Measurements from ENCODE around the gene RC3H2. TPM values are rescaled to one million over a fixed set of nuclear protein-coding genes. Genes with fewer than 3 reads are reported as not detected.
A peak's percentile ranks its signal among the peaks of the same experiment; 100 is the strongest.

The RC3H2 gene
- total RNA-seq, 4 donors from 2014 or later: 38.4 to 68.2 (median 41.9) TPM

DNA sequence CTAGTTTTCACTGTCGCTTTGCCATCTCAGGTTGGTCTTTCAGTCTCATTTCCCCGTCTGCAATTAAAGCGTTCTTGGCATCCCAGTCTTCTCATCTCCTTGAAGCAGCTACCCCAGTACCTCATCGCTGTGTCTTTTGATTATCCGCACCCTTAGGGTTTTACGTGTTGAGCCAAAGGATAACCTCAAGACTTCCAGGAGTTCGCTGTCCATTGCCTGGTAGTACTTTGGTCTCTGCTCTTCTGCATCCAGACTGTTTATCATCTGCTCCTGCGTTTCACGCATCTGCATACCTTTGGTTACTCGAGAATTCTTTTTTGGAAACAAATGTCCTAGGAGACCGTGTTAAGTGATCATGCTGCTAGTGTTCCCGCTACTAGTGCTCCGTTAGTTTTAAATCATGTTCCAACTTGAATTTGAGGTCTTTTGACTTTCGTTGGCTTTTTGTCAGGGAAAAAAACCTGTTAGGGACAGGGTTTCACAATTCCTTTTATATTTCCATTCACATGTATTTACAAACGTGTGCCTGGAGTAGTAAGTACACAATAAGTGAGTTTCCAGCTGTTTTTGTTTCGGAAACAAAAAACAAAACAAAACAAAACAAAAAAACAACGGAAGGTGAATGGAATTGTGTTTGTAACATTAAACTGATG, 36.5 kb upstream of the RC3H2 start:
- 8 to 9% methylated on average over 17 of the region's 17 CpGs for WGBS, 2 donors
- TF ChIP-seq EP300 (IDR thresholded peaks at IDR 0.05) (no peak), POLR2A (IDR thresholded peaks at IDR 0.05) (no peak)
- TF ChIP-seq, protein P1, sequence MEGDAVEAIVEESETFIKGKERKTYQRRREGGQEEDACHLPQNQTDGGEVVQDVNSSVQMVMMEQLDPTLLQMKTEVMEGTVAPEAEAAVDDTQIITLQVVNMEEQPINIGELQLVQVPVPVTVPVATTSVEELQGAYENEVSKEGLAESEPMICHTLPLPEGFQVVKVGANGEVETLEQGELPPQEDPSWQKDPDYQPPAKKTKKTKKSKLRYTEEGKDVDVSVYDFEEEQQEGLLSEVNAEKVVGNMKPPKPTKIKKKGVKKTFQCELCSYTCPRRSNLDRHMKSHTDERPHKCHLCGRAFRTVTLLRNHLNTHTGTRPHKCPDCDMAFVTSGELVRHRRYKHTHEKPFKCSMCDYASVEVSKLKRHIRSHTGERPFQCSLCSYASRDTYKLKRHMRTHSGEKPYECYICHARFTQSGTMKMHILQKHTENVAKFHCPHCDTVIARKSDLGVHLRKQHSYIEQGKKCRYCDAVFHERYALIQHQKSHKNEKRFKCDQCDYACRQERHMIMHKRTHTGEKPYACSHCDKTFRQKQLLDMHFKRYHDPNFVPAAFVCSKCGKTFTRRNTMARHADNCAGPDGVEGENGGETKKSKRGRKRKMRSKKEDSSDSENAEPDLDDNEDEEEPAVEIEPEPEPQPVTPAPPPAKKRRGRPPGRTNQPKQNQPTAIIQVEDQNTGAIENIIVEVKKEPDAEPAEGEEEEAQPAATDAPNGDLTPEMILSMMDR (IDR thresholded peaks at IDR 0.05): no peak
- Histone ChIP-seq H3K4me3 (peak overlapping the region; percentile 83 to 95 (median 94)), H3K27ac (peak overlapping the region; percentile 80 to 96 (median 93)), H3K4me1 (peaks cover 0 to 56% (median 23%) of the 10 kb centered on the region in 4 donors), H3K9me3 (no peaks in the 10 kb centered on the region), H3K36me3 (peaks cover 0 to 17% (median 0%) of the 10 kb centered on the region in 3 donors), H3K27me3 (no peaks in the 10 kb centered on the region)
- DNase-seq (ENCODE audit: low spot score in 2 of 2): no peak

DNA sequence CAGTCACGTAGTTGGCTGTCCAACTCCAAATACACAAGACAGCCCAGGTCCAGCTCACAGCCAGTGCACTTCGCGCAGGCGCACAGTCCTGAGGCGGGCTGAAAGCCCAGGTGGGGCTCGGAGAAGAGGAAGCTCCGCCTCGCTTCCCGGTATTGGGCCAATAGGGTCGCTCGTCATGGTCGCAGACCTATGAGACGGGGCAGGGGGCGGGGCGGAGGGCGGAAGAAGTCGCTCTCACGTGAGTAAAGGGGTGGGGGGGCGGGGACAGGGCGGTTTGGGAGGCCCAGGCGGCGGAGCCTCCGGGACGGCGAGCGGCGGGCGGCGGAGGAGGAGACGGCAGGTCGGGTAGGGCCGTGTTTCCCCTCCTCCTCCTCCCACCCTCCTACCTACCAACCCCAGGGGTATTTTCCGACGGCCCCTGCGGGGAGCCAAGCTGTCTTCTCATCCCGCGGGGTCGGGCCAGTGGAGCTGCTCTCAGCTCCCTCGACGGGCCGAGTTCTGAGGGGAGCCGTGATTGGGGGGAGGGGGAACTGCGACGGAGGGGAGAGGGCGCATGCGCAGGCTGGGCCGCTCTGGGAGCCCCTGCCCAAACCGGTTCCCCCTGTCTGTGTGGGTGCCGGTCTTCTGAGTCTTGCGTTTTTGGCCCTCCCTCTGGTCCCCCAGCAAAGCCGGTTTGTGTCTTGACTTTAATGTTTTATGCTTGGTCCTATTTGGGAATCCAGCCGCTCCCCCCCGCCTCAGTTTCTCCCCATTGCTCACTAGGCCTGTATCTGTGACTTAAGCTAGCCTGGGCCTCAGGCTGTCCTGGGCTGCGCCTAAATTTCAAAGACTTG, 35.8 kb upstream of the RC3H2 start, which contains the start of gene RABGAP1:
TSS of gene RABGAP1 (plus strand) at position 272 of the 833 bp plus-strand sequence. CDS start 16,040 bp downstream, outside the sequence.
- H3K9me3 ChIP-seq: no peaks in the 10 kb centered on the region
- WGBS, 2 donors: 0% methylated on average over 31 to 40 of the region's 54 CpGs
- H3K4me3 ChIP-seq: peak within 1 kb of the TSS; percentile 83 to 95 (median 94)
- peaks cover 0 to 22% (median 0%) of the 10 kb centered on the region in 3 donors for H3K36me3 ChIP-seq
- peak within 1 kb of the TSS; percentile 80 to 96 (median 93) for H3K27ac ChIP-seq
- H3K27me3 ChIP-seq: no peaks in the 10 kb centered on the region
- TF ChIP-seq EP300 (IDR thresholded peaks at IDR 0.05) (peak in 1 of 2 donors; percentile 91), POLR2A (IDR thresholded peaks at IDR 0.05) (peak; percentile 56 to 83)
- TF ChIP-seq, protein P1 (IDR thresholded peaks at IDR 0.05): peak in 1 of 5 experiments; percentile 16
- peak; percentile 98 to 99 for DNase-seq (ENCODE audit: low spot score in 2 of 2)
- H3K4me1 ChIP-seq: peaks cover 0 to 48% (median 22%) of the 10 kb centered on the region in 4 donors

DNA sequence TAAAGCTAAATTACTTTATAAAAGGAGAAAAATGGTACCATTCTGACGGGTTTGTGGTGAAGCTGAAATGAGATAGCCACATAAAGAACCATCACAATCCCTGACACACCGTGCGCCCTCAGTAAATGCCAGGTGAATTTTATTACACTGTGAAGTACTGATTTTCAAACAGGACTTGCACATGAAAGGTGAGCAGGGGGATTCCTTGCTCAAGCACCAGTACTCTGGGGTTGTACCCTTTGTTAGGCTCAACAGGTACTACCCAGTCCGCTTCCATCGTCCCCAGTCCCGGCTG, 35.2 kb upstream of the RC3H2 start:
- no peaks in the 10 kb centered on the region for H3K9me3 ChIP-seq
- H3K27me3 ChIP-seq: no peaks in the 10 kb centered on the region
- H3K27ac ChIP-seq: peak overlapping the region in 3 of 4 donors; percentile 58 to 96 (median 91)
- TF ChIP-seq POLR2A (IDR thresholded peaks at IDR 0.05) (no peak), EP300 (IDR thresholded peaks at IDR 0.05) (no peak)
- H3K36me3 ChIP-seq: peaks cover 0 to 22% (median 0%) of the 10 kb centered on the region in 3 donors
- peak overlapping the region in 3 of 4 donors; percentile 83 to 95 (median 93) for H3K4me3 ChIP-seq
- no peak for DNase-seq (ENCODE audit: low spot score in 2 of 2)
- peaks cover 0 to 47% (median 17%) of the 10 kb centered on the region in 4 donors for H3K4me1 ChIP-seq
- WGBS, 2 donors: 30 to 35% methylated on average over 5 to 6 of the region's 6 CpGs

DNA sequence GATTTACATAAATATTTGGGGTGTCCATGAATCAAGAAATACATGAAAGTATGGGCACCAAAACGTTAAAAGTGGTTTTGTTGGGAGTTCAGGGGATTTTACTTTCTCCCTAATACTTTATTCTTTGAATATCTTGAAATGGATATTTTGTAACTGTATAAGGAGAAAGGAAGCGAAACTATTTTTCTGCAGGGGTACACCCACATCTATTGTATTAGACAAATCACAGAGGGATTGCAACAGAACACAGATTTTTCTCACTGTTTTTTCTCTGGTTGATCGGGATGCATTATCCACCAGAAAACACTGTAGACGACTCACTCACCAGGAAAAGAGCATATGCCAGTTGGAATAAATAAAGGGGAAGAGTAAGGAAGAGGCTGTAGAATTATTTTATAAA, 34.4 kb upstream of the RC3H2 start:
- no peaks in the 10 kb centered on the region for H3K9me3 ChIP-seq
- WGBS, 2 donors: 87 to 90% methylated on average over 4 of the region's 4 CpGs
- no peaks in the 10 kb centered on the region for H3K27me3 ChIP-seq
- peaks cover 0 to 22% (median 0%) of the 10 kb centered on the region in 3 donors for H3K36me3 ChIP-seq
- TF ChIP-seq, protein P1 (IDR thresholded peaks at IDR 0.05): no peak
- TF ChIP-seq EP300 (IDR thresholded peaks at IDR 0.05): no peak
- H3K4me1 ChIP-seq: peaks cover 0 to 44% (median 12%) of the 10 kb centered on the region in 4 donors
- H3K27ac ChIP-seq: no peak overlapping the region
- DNase-seq (ENCODE audit: low spot score in 2 of 2): no peak
- H3K4me3 ChIP-seq: no peak overlapping the region

DNA sequence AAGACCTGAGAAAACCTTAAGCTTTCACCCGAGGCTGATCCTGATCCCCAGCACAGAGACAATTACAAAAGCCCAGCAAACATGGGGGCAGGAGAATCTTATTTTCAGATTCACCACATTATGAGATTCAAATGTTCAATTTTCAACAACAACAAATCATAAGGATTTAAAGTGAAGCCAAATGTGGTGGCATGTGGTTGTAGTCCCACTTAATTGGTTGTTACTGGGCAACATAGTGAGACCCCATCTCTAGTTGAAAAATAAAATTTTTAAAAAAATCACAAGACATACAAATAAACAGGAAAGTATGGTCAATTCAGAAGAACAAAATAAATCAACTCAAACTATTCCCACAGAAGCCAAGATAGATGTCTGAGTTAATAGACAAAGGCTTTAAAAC, 31.7 kb upstream of the RC3H2 start:
- Histone ChIP-seq H3K27ac (no peak overlapping the region), H3K36me3 (peaks cover 0 to 22% (median 0%) of the 10 kb centered on the region in 3 donors), H3K9me3 (no peaks in the 10 kb centered on the region), H3K27me3 (no peaks in the 10 kb centered on the region), H3K4me1 (peaks cover 0 to 45% (median 21%) of the 10 kb centered on the region in 4 donors), H3K4me3 (no peak overlapping the region)
- TF ChIP-seq, protein P1 (IDR thresholded peaks at IDR 0.05): no peak
- TF ChIP-seq POLR2A (IDR thresholded peaks at IDR 0.05) (no peak), EP300 (IDR thresholded peaks at IDR 0.05) (no peak)
- WGBS, 2 donors: 76 to 81% methylated on average over 1 of the region's 1 CpG
- DNase-seq (ENCODE audit: low spot score in 2 of 2): no peak

All from tibial nerve (tissue), 4 donors.